Naive B cell (primary cell): ENCODE results near the gene SLC27A3. TPM values are rescaled to one million over a fixed set of nuclear protein-coding genes. Genes with fewer than 3 reads are reported as not detected.

ENCODE experiments used
- ATAC-seq, 2 donors: fragments of 150-1000 bp; cut with Tn5 transposase; 2 replicates each; pipeline ENCODE4 v1.10.0; 2021; ENCODE audit warnings: low read depth in 2 of 2, mild to moderate bottlenecking in 2 of 2, moderate library complexity in 2 of 2
- DNase-seq: peaks from one replicate; pipeline ENCODE4 v3.0.0; 2022
- H3K27ac Mint-ChIP-seq, 6 donors: one replicate each; pipeline ENCODE4 v1.8.0; 2020 to 2022; ENCODE audit warnings: mild to moderate bottlenecking in 6 of 6, mixed read lengths in 6 of 6, moderate library complexity in 5 of 6, inconsistent platforms in 2 of 6
- H3K27me3 Mint-ChIP-seq, 3 donors: one replicate each; pipeline ENCODE4 v1.8.0; 2021 to 2022; ENCODE audit warnings: mixed read lengths in 3 of 3, mild to moderate bottlenecking in 1 of 3
- H3K36me3 Mint-ChIP-seq, 2 donors: one replicate each; pipeline ENCODE4 v1.8.0; 2020 to 2022; ENCODE audit warnings: mixed read lengths in 2 of 2, inconsistent platforms in 1 of 2, mild to moderate bottlenecking in 1 of 2
- H3K4me1 Mint-ChIP-seq, 3 donors: one replicate each; pipeline ENCODE4 v1.8.0; 2020 to 2022; ENCODE audit warnings: mixed read lengths in 3 of 3, inconsistent platforms in 1 of 3, mild to moderate bottlenecking in 1 of 3, moderate library complexity in 1 of 3
- H3K4me3 Mint-ChIP-seq, 8 donors: one replicate each; pipeline ENCODE4 v1.8.0; 2020 to 2022; ENCODE audit warnings: mild to moderate bottlenecking in 8 of 8, mixed read lengths in 8 of 8, moderate library complexity in 8 of 8, inconsistent platforms in 2 of 8
- H3K9me3 Mint-ChIP-seq, 7 donors: one replicate each; pipeline ENCODE4 v1.8.0; 2020 to 2022; ENCODE audit warnings: mixed read lengths in 7 of 7, mild to moderate bottlenecking in 5 of 7, inconsistent platforms in 2 of 7, moderate library complexity in 1 of 7
- polyA plus RNA-seq, 6 donors: library from polyadenylated mRNA; unstranded; fragments of 300-500 nt; fragmentation: Illumina TruSeq; gene quantifications; one replicate each; pipeline ENCODE4 v1.2.3, GENCODE V29; 2021; ENCODE audit warnings: low read depth in 6 of 6

Gene SLC27A3
- polyA plus RNA-seq, 6 donors from 2014 or later = 3.2 to 5.4 (median 4.1) TPM

DNA sequence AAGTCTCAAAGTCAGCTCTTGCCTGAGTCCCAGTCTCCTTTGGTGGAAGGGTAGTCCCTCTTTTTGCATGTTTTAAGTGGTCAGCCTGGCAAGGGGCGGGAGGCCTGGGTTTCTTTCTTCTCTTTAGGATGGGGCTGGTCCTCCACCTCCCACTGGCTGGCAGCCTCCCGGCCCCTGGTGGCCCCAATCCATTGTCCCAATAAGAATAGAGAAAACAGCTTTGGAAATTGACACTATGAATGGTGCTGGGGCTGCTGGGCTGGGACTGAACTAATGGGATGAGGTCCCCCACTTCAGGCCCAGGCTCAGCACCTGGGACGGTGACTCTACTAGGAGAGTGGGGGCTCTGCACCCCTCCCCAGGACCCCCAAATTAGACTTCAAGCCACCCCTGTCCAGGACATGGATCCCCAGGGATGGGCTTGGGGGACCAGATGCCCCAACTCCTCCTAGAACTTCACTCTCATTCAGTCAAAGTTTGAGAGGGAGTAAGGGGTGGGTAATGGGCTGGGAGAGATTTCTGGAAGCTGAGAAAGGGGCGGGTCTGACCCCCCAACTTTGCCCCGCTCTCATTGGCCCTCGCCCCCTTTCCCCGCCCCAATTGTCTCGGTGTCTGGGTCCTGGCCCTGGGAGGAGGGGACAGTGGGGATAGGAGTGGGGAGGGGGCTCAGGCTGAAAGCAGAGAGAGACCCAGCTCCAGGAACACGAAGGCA lies 18.2 kb downstream of the SLC27A3 start:
- Mint-ChIP-seq H3K27ac (peak overlapping the region in 4 of 6 donors; percentile 34 to 87 (median 54)), H3K4me3 (peak overlapping the region in 1 of 8 donors; percentile 55), H3K36me3 (no peaks in the 10 kb centered on the region), H3K4me1 (peaks cover 38 to 59% (median 53%) of the 10 kb centered on the region in 3 donors), H3K27me3 (no peaks in the 10 kb centered on the region), H3K9me3 (no peaks in the 10 kb centered on the region)
- no peak for DNase-seq
- ATAC-seq = no peak

GRCh38 chr1:153793973-153794615 lies 18.9 kb downstream of the SLC27A3 start:
- Mint-ChIP-seq H3K27me3 (no peaks in the 10 kb centered on the region), H3K4me1 (peaks cover 42 to 60% (median 53%) of the 10 kb centered on the region in 3 donors), H3K4me3 (peak overlapping the region in 1 of 8 donors; percentile 39), H3K36me3 (no peaks in the 10 kb centered on the region), H3K9me3 (no peaks in the 10 kb centered on the region), H3K27ac (no peak overlapping the region)
- no peak for DNase-seq
- no peak for ATAC-seq

GRCh38 chr1:153794624-153795329 lies 19.6 kb downstream of the SLC27A3 start:
- Mint-ChIP-seq H3K9me3 (no peaks in the 10 kb centered on the region), H3K4me1 (peaks cover 39 to 53% (median 48%) of the 10 kb centered on the region in 3 donors), H3K27ac (peak overlapping the region in 3 of 6 donors; percentile 31 to 87 (median 75)), H3K36me3 (no peaks in the 10 kb centered on the region), H3K27me3 (no peaks in the 10 kb centered on the region), H3K4me3 (no peak overlapping the region)
- no peak for ATAC-seq
- DNase-seq = no peak

DNA sequence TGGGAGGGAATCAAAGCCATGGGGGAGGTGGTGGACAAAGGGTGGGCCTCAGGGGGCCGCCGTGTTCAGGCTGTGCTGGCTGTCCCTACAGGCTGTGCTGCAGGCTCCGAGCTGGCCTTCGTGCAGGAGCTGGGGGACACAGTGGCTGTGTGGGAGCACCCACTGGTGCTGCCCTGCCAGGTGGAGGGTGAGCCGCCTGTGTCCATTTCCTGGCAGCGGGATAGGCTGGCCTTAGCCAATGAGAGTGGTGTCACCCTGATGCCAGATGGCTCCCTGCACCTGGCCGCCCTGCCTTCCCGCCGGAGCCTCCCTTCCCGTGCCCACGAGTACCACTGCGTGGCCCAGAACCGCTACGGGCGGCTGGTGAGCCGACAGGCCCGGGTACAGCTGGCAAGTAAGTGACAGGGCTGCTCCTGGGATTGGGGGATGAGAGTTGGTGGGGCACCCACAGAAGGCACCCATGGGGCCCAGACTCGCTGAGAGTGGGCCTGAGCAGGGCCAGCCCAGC lies 20.2 kb downstream of the SLC27A3 start:
- Mint-ChIP-seq H3K4me3 (no peak overlapping the region), H3K27ac (peak overlapping the region in 1 of 6 donors; percentile 87), H3K9me3 (no peaks in the 10 kb centered on the region), H3K36me3 (no peaks in the 10 kb centered on the region), H3K4me1 (peaks cover 33 to 47% (median 42%) of the 10 kb centered on the region in 3 donors), H3K27me3 (no peaks in the 10 kb centered on the region)
- DNase-seq = no peak
- no peak for ATAC-seq

DNA sequence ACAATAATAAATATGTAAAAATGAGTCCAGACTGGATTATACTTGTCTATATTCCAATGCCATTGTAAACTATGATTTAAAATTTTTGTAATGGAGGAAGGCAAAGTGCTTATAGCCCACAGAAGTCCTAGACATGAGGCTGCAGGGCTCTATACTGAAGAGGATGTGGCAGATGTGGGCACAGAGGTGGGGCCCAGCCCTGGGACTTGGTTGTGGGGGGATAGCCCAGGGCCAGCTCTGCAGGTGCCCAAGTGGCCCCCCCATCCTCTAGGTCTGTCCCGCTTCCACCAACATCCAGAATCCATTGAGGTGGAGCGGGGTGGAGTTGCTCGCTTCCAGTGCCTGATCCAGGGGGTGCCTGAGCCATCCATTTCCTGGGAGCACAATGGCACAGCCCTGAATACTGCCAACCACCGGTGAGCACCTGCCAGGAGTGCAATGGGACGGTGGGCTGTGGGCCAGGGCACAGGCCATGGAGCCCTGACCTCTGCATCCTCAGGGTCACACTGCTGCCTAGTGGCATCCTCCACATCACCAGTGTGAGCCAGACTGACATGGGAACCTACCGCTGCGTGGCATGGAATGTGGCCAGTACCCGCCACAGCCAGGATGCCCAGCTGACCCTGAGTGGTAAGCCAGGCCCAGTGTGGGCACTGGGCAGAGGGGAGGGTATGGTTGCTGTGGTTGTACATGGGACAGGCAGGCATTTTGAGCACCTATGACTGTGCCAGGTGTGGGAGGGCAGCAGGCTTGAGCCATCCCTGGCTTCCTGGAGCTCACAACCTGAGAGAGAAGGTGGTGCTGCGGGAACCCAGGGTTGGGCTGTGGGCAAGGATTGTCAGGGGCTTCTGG lies 21.0 kb downstream of the SLC27A3 start:
- no peaks in the 10 kb centered on the region for H3K36me3 Mint-ChIP-seq
- H3K4me1 Mint-ChIP-seq = peaks cover 26 to 39% (median 34%) of the 10 kb centered on the region in 3 donors
- peak overlapping the region in 1 of 6 donors; percentile 56 for H3K27ac Mint-ChIP-seq
- no peak for ATAC-seq
- H3K9me3 Mint-ChIP-seq = no peaks in the 10 kb centered on the region
- DNase-seq = no peak
- no peaks in the 10 kb centered on the region for H3K27me3 Mint-ChIP-seq
- no peak overlapping the region for H3K4me3 Mint-ChIP-seq

- Mint-ChIP-seq H3K36me3 (no peaks in the 10 kb centered on the region), H3K4me3 (peak overlapping the region in 1 of 8 donors; percentile 15), H3K4me1 (peaks cover 27 to 36% (median 31%) of the 10 kb centered on the region in 3 donors)
Measured at GRCh38 chr1:153796786-153797659, 21.8 kb downstream of the SLC27A3 start.

GRCh38 chr1:153798468-153798780 lies 23.2 kb downstream of the SLC27A3 start:
- no peak for DNase-seq

More at GRCh38 chr1:153796786-153797659, 21.8 kb downstream of the SLC27A3 start:
- Mint-ChIP-seq H3K27ac (peak overlapping the region in 5 of 6 donors; percentile 64 to 86 (median 82)), H3K27me3 (no peaks in the 10 kb centered on the region), H3K9me3 (no peaks in the 10 kb centered on the region)
- peak; percentile 76 for DNase-seq
- ATAC-seq = peak; percentile 93 to 96

GRCh38 chr1:153799016-153799415 lies 23.8 kb downstream of the SLC27A3 start:
- H3K36me3 Mint-ChIP-seq = no peaks in the 10 kb centered on the region
- no peak for ATAC-seq

More at GRCh38 chr1:153798468-153798780, 23.2 kb downstream of the SLC27A3 start:
- ATAC-seq = no peak
- no peaks in the 10 kb centered on the region for H3K9me3 Mint-ChIP-seq
- H3K27me3 Mint-ChIP-seq = no peaks in the 10 kb centered on the region
- peak overlapping the region in 5 of 6 donors; percentile 11 to 59 (median 47) for H3K27ac Mint-ChIP-seq
- H3K36me3 Mint-ChIP-seq = no peaks in the 10 kb centered on the region
- H3K4me3 Mint-ChIP-seq = no peak overlapping the region
- peaks cover 30 to 34% (median 34%) of the 10 kb centered on the region in 3 donors for H3K4me1 Mint-ChIP-seq

GRCh38 chr1:153799566-153800465 lies 24.6 kb downstream of the SLC27A3 start:
- DNase-seq = no peak
- H3K4me3 Mint-ChIP-seq = no peak overlapping the region
- H3K9me3 Mint-ChIP-seq = no peaks in the 10 kb centered on the region
- no peak for ATAC-seq
- peak overlapping the region in 2 of 6 donors; percentile 10 to 87 for H3K27ac Mint-ChIP-seq
- H3K4me1 Mint-ChIP-seq = peaks cover 38 to 45% (median 39%) of the 10 kb centered on the region in 3 donors
- no peaks in the 10 kb centered on the region for H3K27me3 Mint-ChIP-seq
- no peaks in the 10 kb centered on the region for H3K36me3 Mint-ChIP-seq

More at GRCh38 chr1:153799016-153799415, 23.8 kb downstream of the SLC27A3 start:
- Mint-ChIP-seq H3K4me3 (no peak overlapping the region), H3K9me3 (no peaks in the 10 kb centered on the region), H3K27ac (peak overlapping the region in 1 of 6 donors; percentile 57), H3K4me1 (peaks cover 35 to 40% (median 40%) of the 10 kb centered on the region in 3 donors), H3K27me3 (no peaks in the 10 kb centered on the region)
- no peak for DNase-seq

- no peak for ATAC-seq
- H3K4me1 Mint-ChIP-seq = peaks cover 44 to 51% (median 45%) of the 10 kb centered on the region in 3 donors
- H3K27ac Mint-ChIP-seq = peak overlapping the region in 3 of 6 donors; percentile 10 to 87 (median 56)
- no peaks in the 10 kb centered on the region for H3K27me3 Mint-ChIP-seq
- no peaks in the 10 kb centered on the region for H3K36me3 Mint-ChIP-seq
- no peaks in the 10 kb centered on the region for H3K9me3 Mint-ChIP-seq
- no peak overlapping the region for H3K4me3 Mint-ChIP-seq
- DNase-seq = no peak
Measured at GRCh38 chr1:153800516-153800915, 25.3 kb downstream of the SLC27A3 start.

- peak overlapping the region in 2 of 6 donors; percentile 56 to 68 for H3K27ac Mint-ChIP-seq
Measured at GRCh38 chr1:153801028-153801625, 25.9 kb downstream of the SLC27A3 start.

More at GRCh38 chr1:153801028-153801625, 25.9 kb downstream of the SLC27A3 start:
- ATAC-seq (no peak), DNase-seq (no peak)
- H3K27me3 Mint-ChIP-seq = no peaks in the 10 kb centered on the region
- no peak overlapping the region for H3K4me3 Mint-ChIP-seq
- no peaks in the 10 kb centered on the region for H3K9me3 Mint-ChIP-seq
- peaks cover 50 to 56% (median 51%) of the 10 kb centered on the region in 3 donors for H3K4me1 Mint-ChIP-seq
- no peaks in the 10 kb centered on the region for H3K36me3 Mint-ChIP-seq
